NCI-H774 (cell line): ENCODE results near the gene RUBCNL.
"Not testable (repeated sequence)": the region's sequence is repeated elsewhere in the genome, so short reads cannot be mapped to it uniquely, and the experiment has no call there.

Experiments
- DNase-seq: peaks from one replicate; lab custom pipeline; 2025; lab: John Stamatoyannopoulos, UW

The RUBCNL gene

DNA sequence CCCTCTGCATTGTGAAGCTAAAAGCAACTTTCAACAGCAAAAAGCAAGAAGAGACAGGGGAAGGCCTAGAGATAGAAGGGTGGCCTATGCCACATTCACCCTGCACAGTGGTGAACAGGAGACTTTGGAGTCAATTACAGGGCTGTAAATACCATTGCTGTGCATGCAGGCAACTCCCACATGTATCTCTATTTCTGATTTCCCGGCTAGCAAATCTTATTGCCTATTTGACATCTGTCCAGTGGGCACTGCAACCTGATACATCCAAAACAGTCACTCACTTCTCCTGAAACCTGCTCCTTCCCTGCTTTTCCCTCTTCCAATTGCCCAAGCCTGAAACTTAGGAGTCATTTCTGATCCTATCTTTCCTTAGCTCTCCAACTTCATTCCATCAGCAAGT lies 13.4 kb downstream of the RUBCNL start:
- DNase-seq, result no peak

DNA sequence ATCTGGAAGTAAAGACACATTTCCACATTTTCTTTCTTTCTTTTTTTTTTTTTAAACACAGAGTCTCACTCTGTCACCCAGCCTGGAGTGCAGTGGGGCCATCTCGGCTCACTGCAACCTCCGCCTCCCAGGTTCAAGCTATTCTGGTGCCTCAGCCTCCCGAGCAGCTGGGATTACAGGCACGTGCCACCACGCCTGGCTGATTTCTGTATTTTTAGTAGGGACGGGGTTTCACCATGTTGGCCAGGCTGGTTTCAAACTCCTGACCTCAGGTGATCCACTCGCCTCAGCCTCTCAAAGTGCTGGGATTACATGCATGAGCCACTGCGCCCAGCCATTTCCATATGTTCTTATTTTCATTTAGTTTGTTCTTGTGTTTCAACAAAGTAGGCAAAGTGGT lies 14.1 kb downstream of the RUBCNL start:
- DNase-seq, result not testable (repeated sequence)

DNA sequence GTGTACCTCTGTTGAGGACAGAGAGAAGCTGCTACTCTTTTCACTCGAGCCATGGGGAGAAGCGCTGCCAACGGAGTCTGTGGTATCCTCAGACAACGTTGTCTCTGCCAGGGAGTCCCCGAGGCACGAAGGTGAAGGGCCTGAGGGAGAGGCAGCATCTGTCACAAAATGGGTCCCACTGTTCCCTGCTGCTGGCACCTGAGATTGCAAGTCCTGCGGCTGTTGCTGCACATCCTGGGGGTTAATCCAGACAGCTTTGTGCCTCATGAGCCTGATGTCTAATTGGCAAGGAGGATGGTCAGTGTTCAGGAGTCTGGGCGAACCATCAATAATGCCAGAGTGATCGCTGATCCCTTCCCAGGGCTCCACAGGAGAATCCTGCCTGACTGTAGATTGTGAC lies 15.0 kb downstream of the RUBCNL start:
- no peak for DNase-seq

DNA sequence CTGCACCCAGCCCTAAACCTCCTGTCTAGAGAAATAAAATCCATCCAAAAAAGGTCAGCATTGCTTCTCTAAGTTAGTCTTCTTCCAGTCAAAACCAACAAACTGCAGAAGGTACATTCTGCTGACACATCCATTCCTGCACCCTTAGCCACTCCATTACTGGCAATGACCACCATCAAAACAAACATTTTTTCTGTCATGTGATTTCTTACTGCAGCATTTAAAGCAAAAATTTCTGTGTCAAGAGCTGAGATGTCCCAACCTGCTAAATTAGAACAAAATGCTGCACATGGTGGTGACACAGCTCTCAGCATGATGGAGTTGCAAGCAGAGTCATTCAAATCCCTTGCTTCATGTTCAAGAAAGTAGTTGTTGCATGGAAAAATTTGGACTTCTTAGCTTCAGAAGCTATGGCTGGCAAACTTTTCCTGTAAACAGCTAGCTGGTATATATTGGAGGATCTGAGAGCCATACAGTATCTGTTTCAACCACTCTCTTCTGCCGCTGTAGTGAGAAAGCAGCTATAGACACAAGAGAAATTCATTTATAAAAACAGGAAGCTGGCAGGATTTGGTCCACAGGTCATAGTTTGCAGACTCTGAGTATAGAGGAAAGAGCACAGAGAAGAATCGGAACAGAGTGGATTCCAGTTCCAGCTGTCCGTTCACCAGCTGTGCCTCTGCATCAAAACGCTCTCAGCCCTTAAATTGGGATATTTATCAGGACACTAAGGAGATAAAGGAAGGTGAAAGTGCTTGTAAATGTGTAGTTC lies 17.4 kb downstream of the RUBCNL start:
- DNase-seq, result no peak

DNA sequence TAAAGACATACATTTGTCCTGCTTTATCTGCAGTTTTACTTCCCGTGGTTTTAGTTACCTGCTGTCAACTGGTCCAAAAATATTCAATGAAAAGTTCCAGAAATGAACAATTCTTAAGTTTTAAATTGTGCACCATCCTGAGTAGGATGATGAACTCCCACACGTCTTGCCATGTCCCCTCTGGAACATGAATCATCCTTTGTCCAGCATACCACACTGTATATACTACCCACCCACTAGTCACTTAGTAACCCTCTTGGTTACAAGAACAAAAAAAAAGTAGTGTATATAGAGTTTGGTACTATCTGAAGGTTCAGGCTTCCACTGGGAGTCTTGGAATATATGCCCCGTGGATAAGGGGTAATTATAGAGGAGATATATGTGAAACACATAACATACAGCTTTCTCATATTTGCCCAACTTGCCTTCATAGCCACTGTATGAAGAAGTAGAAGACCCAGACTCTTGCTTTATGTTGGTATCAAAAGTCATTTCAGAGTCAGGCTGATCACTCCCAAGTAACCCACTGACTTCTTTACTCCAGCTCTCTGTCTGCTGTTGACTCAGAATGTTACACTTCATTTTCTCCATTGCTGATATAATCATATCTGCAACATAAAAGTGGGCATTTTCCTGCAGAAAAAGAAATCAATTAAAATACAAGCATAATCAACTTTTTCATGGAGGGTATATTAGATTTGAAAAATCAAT lies 19.3 kb downstream of the RUBCNL start:
- no peak for DNase-seq

DNA sequence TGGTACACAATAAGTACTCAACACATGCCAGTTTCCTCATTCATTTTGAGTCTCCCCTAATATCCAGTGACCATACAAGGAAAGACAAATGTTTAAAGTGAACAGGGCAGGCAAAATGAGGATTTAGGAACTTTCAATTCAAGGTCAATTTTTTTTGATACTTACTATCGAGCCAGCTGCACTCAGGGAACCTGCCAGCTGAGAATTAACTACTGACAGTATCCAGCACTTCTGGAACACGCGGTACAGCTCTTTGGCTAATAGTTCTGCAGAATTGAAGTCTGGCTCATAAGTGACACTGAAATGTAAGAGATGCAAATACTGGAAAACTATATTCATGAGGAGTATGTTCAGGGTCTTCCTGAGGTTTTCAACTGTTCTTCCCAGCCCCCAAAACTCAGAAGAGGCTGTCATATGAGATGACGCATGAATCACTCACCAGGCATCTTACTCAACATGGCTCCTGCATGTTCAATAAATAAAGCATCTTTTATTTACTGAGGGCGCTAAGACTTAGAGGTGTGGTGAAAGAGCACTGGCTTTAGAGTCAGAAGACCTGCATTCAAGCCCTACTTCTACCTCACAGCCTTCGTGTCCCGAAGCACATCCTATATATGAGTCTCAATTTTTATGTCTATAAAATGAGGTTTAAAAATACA lies 25.6 kb downstream of the RUBCNL start:
- DNase-seq, result no peak

DNA sequence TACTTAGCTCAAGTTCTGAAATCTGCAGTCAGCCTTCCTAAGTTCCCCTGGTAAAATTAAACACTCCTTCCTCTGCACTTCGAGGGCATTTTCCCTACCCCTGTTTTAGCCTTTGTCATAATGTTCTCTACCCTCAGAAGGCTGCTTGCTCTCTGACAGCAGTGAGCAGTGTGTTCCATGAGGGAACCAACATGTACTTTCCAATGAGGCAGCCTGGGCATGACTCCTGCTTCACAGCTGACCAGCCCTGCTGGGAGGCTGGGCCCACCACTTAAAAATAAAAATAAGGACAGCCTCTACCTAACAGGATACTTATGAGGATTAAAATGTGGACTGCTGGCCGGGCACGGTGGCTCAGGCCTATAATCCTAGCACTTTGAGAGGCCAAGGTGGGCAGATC lies 26.4 kb downstream of the RUBCNL start:
- DNase-seq, result no peak

DNA sequence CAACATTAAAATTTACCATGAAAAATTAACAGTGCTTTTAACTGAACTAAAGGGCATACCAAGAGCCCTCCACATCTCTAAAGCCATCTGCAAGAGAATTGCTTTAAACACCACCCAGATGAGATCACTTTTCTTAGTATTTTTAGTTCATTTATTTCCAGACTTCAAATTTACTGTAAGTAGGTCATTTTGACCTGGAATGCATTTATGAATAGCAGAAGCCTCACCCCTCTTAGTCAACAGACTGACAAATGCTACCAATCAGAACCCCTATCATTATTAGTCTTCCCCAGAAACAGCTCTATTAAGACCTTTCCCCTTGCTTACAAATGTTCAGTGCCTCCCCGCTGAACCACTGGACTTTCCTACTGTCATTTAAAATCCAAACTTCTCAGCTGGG lies 27.3 kb downstream of the RUBCNL start:
- DNase-seq, result no peak

DNA sequence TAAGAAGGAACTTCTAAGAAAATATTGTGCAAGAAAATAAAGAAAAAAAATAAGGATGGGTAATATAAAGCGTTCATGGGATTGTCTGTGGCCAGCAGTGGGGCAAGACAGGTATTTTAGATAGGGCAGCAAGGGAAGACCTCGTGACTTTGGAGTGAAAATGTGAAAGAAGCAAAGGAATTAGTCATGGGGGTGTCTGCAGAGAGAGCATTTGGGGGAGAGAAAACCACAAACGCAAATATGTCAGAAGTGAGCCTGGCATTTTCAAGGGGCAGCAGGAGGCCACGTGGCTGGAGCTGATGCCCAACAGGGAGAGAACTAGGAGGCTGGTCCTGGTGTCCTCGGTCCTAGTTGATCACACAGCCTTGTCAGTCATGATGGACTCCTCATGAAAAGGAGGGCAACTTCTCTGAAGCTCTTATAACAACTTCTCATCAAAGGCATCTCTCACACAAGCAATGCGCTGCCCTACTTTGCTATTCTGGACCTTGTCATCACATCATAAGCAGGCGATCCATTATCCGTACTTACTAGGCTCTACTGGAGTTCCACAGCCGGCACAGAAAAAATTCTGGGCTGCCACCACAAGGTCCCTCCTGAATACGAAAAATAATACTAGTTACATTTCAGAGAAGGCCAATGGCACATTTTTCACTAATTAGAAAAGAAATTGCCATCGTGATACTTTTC lies 31.0 kb downstream of the RUBCNL start:
- DNase-seq, result no peak

DNA sequence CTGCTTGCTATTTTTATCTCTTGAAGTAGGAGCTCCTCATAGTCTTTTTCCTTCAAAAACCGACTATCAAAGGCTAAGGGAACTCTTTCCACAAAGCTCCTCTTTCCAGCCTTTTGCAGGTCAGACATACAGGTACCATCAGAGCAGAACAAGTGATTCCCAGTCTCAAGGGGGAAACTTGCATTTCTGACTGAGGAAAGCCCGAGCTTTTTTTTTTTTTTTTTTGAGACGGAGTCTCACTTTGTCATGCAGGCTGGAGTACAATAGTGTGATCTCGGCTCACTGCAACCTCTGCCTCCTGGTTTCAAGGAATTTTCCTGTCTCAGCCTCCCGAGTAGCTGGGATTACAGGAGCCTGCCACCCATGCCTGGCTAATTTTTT lies 32.0 kb downstream of the RUBCNL start:
- DNase-seq, result no peak

DNA sequence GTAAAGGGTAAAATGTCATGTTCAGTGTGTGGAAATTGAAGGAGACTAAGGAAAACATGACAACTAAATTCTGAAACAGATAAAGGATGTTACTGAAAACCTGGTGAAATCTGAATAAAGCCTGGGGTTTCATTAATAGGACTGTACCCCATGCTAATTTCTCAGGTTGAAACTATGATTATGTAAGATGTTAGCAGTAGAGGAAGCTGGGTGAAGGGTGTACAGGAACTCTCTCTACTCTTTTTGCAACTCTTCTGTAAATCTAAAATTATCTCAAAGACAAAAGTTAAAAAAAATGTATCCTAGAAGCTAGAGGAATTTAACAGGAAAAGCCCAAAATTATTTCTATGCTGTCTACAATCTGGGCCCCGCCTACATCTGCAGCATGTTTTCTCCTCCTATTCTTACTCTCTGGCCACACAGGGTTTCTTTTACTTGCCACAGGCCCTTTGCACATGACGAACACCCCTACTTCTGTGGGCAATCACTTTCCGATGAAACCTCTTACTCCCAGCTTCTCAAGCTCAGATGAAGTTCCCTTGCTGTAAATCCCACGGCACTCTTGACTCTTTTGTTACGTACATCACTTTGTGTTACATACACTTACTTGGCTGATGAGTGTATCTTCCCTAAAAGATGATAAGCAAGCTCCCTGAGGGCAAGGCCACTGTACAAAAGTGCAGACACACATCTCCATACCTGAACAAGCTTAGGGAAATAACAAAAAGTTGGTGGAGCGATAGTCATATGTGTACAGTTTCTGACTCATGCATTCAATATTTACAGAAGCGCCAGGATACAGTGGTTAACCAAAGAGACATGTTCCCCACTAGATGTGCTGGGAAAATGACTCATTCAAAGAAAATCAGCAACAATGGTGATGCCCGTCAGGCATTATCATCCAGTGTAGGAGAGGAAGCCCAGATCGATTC lies 32.6 kb downstream of the RUBCNL start:
- DNase-seq, result no peak

DNA sequence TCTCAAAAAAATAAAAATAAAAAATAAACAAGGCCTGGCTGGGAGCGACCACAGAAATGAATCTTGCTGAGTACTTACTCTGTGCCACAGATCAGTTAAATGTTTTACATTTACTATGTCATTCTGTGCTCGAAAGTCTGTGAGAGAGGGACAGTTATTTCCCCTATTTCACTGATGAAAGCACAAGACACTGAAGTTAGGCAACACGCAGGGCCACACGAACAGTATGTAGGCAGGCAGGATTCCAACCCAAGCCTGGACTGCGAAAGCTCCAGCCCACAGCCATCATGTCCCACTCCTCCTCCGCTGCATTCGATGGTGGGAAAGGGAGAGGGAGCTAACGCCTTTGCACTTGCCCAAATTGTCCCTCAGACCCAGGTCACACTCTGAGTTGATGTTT lies 34.2 kb downstream of the RUBCNL start:
- DNase-seq, result no peak

DNA sequence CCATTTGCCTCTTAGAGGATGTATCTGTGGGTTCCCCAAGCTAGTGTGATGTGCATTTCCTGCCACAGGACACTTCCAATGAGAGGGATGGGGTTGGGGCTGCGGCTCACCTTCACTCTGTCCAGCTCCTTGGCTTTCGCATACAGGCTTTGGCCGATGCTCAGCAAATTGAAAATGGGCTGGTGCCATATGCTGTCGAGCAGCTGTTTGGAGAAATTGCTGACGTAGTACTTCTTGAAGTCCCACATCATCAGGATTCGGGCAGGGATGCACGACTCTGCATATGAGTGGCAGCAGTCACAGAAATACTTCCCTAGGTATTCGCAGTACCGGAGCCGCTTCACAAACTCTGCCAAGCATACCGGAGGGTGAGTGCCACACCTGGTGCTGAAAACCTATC lies 37.0 kb downstream of the RUBCNL start:
- no peak for DNase-seq

DNA sequence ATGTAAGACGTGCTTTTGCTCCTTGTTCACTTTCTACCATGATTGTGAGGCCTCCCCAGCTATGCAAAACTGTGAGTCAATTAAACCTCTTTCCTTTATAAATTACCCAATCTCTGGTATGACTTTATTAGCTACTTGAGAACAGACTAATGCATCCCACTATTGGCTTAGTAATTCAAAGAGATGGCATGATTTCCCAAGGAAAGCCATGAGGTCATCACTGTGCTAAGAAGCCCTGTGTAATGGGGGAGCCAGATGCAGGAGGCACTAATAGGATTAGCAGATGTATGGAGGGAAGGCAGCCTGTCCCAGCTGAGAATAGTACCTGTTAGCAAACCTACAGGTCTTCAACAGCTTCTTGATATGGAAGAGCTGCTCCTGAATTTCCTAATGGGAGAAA lies 38.1 kb downstream of the RUBCNL start:
- DNase-seq, result no peak

DNA sequence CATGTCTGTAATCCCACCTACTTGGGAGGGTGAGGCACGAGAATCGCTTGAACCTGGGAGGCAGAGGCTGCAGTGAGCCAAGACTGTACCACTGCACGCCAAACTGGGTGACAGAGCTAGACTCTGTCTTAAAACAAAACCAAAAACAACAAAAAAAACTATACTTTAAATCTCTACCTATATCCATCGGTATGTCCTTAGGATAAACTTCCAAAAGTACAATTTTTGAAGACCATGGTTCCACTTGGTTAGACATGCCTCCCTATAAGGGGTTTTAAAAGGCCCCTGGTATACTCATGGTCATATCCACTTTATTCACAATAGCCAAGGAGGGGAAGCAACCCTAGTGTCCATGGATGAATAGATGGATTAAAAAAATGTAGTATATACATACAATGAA lies 39.8 kb downstream of the RUBCNL start:
- no peak for DNase-seq

DNA sequence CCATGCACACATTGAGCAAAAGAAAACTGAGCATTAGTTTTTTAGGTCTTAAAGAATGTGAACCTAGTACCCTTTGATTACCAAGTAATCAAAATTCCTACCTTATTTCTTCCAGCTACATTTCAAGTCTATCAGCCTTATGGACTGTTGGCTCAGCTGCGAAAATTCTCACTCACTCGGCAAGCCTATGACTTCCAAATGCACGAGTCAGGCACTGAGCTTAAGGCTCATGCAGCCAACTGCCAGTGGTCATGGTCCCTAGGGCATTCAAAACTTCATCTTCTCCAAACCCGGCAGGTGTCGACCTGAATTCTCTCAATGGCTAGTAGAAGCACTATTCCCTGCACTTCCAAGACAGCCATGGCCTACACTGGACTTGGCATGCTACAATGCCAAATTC lies 41.2 kb downstream of the RUBCNL start:
- no peak for DNase-seq

DNA sequence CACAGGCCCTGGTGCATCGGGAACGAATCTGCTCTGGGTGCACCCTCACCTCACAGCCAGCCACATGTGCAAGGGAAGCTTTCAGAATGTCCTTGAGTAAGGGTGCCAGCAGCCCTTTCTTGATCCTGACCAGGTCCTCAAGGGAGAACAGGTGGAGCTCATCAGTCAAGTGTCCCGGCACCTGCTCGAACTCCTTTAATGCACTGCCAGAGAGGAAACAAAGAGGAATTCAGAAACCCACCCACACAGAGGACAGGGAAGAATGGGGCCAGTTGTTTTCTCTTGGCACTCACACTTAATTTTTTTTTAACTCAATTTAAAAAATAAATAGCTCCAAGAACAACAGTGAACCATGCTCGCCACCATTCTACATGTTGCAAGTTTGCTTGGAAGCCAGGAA lies 41.7 kb downstream of the RUBCNL start:
- DNase-seq, result no peak

DNA sequence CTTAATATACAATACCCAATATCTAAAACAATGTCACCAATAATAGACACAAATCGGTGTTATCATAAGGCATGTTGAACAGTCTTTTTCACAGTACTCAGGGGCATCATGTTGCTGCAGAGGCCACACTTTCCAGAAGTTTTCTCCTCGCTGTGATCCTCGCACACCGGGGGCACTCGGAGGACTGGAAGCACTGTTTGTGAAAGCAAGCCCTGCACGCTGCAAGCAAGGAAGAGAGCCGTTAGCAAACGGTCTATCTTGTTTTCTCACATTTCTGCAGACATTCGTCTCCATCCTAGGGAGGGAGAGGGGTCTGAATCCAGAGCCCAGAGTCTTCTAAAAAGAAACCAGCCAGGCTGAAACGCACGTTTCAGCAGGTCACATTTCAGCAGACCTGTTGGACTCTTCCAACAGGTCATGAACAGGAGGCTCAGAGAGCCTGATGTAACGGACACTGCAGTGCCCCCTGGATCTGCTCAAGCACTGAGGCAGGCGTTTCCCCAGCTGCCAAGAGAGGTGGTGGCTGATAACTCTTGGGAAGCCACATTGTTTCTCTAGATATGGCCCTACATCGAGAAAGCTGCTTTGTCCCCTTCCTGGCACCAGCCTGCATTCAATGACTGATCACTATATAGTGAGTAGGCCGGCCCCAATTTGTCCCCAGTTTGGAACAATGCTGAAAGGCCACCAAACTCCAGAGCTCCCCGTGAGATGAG lies 43.6 kb downstream of the RUBCNL start:
- no peak for DNase-seq

DNA sequence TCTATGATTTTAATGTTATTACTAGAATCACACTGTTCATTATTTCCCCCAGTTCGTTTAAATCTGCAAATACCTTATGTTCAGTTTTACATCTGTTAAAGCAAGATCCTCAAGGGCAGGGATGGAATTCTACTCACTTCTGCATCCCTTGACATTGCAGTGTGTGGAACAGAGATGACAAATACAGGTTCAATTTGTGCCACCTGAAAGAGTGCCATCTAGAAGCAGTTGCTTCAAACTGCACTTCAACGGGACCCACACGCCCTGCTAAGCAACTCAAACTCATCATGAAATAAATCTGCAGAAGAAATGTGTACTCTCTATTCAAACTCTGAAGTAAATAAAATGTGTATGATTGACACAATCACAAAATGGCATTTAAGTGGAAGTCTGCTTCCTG lies 44.5 kb downstream of the RUBCNL start:
- no peak for DNase-seq

DNA sequence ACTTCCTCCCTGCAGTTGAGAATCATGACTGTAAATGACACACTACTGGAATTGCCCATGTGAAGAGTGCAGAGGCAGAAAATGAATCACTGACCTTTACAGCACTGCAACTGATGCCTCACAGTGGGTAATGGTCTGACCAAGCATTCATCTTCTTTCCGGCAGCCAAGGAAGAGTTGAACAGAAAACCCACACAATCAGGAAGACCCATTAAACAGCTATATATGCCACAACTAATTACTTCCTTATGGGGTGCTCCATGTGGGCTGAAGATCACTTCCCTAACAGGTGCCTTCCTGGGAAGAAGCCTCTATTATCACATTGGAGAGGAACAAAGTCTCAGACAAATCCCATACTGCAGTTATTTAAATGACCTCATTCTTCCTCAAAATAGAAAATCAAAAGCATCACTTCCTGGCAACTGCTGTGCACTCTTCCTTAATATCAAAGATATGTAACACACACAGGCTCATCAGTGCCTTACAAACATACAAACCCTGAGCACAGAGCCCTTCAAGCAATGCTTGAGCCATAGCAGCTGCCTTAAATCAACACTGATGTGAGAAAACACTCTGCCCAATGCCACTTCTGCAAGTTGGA lies 45.8 kb downstream of the RUBCNL start:
- DNase-seq, result no peak
